Stimulated activated naive B cell treated with anti-CD40 and anti-IgM and Interleukin-4, amounts not matched to agents 10 μg/mL and 1 μg/mL and 100 μg/mL, for 72 hours (primary cell): ENCODE results near the gene WNT6.

ENCODE experiments used
- ATAC-seq, 2 donors: fragments of 150-1000 bp; cut with Tn5 transposase; replicated peaks; 2 replicates each; pipeline ENCODE4 v1.10.0; 2021; ENCODE audit warnings: moderate library complexity in 1 of 2
- DNase-seq: peaks from one replicate; pipeline ENCODE4 v3.0.0; 2021
- H3K27ac Mint-ChIP-seq: one replicate; pipeline ENCODE4 v1.8.0; 2022; ENCODE audit warnings: mild to moderate bottlenecking, mixed read lengths
- H3K27me3 Mint-ChIP-seq, 2 donors: one replicate each; pipeline ENCODE4 v1.8.0; 2022; ENCODE audit warnings: mixed read lengths in 2 of 2
- H3K36me3 Mint-ChIP-seq, 2 donors: one replicate each; pipeline ENCODE4 v1.8.0; 2022; ENCODE audit warnings: mixed read lengths in 2 of 2, mild to moderate bottlenecking in 1 of 2
- H3K4me1 Mint-ChIP-seq, 2 donors: one replicate each; pipeline ENCODE4 v1.8.0; 2022; ENCODE audit warnings: mixed read lengths in 2 of 2, mild to moderate bottlenecking in 1 of 2
- H3K4me3 Mint-ChIP-seq, 2 donors: one replicate each; pipeline ENCODE4 v1.8.0; 2022; ENCODE audit warnings: mild to moderate bottlenecking in 2 of 2, mixed read lengths in 2 of 2, moderate library complexity in 1 of 2
- H3K9me3 Mint-ChIP-seq, 2 donors: one replicate each; pipeline ENCODE4 v1.8.0; 2022; ENCODE audit warnings: mixed read lengths in 2 of 2, mild to moderate bottlenecking in 1 of 2

The WNT6 gene

GRCh38 chr2:218908721-218909619 lies 49.4 kb downstream of the WNT6 start:
- Mint-ChIP-seq H3K27me3 (peaks cover 18 to 45% of the 10 kb centered on the region in 2 donors), H3K36me3 (no peaks in the 10 kb centered on the region), H3K9me3 (no peaks in the 10 kb centered on the region), H3K4me1 (peaks cover 2 to 15% of the 10 kb centered on the region in 2 donors), H3K4me3 (peak overlapping the region; percentile 84 to 90), H3K27ac (peak overlapping the region; percentile 91)
- peak; percentile 93 for DNase-seq
- peak; percentile 98 for ATAC-seq

- H3K9me3 Mint-ChIP-seq: no peaks in the 10 kb centered on the region
- no peak overlapping the region for H3K27ac Mint-ChIP-seq
- H3K4me1 Mint-ChIP-seq: peaks cover 2 to 15% of the 10 kb centered on the region in 2 donors
- peaks cover 19 to 46% of the 10 kb centered on the region in 2 donors for H3K27me3 Mint-ChIP-seq
- DNase-seq: no peak
- no peaks in the 10 kb centered on the region for H3K36me3 Mint-ChIP-seq
- ATAC-seq: no peak
- H3K4me3 Mint-ChIP-seq: no peak overlapping the region
These were observed 51.1 kb downstream of the WNT6 start for GRCh38 chr2:218910741-218911140.

- peaks cover 7 to 19% of the 10 kb centered on the region in 2 donors for H3K36me3 Mint-ChIP-seq
- ATAC-seq (no peak), DNase-seq (no peak)
- H3K4me3 Mint-ChIP-seq: no peak overlapping the region
- peaks cover 0 to 3% of the 10 kb centered on the region in 2 donors for H3K4me1 Mint-ChIP-seq
- peaks cover 33 to 42% of the 10 kb centered on the region in 2 donors for H3K27me3 Mint-ChIP-seq
- H3K9me3 Mint-ChIP-seq: peaks cover 16% of the 10 kb centered on the region in 2 donors
- no peak overlapping the region for H3K27ac Mint-ChIP-seq
These were observed 60.9 kb downstream of the WNT6 start for GRCh38 chr2:218920504-218920903.
